Testis (tissue), 3 donors: ENCODE data around the gene RFT1. TPM values are rescaled to one million over a fixed set of nuclear protein-coding genes. Genes with fewer than 3 reads are reported as not detected.
A peak's percentile ranks its signal among the peaks of the same experiment; 100 is the strongest.

Experiments
- DNase-seq: peaks from one replicate; pipeline ENCODE4 v3.0.0-alpha.2; 2019
- H3K27ac ChIP-seq, 2 donors: fragments of 200-600 bp; sonication (generic); one replicate each; pipeline ENCODE4 v1.5.1; 2019
- H3K27me3 ChIP-seq: fragments of 200-600 bp; sonication (generic); one replicate; pipeline ENCODE4 v1.5.1; 2019
- H3K36me3 ChIP-seq: fragments of 200-600 bp; sonication (generic); one replicate; pipeline ENCODE4 v1.5.1; 2017; ENCODE audit warnings: low read depth; ENCODE audit errors: missing control alignments
- H3K4me1 ChIP-seq: fragments of 200-600 bp; sonication (generic); one replicate; pipeline ENCODE4 v1.5.1; 2019
- H3K4me3 ChIP-seq, 2 donors: fragments of 200-600 bp; sonication (generic); one replicate each; pipeline ENCODE4 v1.5.1; 2017 to 2019
- H3K9me3 ChIP-seq: fragments of 200-600 bp; sonication (generic); one replicate; pipeline ENCODE4 v1.5.1; 2017
- POLR2A ChIP-seq: fragments of 450-650 bp; IDR thresholded peaks from one replicate; pipeline ENCODE4 v1.6.1; 2017; ENCODE audit warnings: antibody characterized with exemption, mild to moderate bottlenecking, moderate library complexity
- WGBS, 2 donors: methylation state at CpG; one replicate each; pipeline ENCODE4 v1.1.5; 2018; 5-methylcytosine and 5-hydroxymethylcytosine counted together
- intact Hi-C: fragments of 100-400 bp; cut with DNase I; formaldehyde crosslinking; loops from one replicate; pipeline ENCODE4 v1.15.1; 2023; ENCODE audit warnings: low total_unique reads
- polyA plus RNA-seq: library from polyadenylated mRNA; stranded (reverse); fragments of 350-450 nt; fragmentation: Illumina TruSeq; extraction: RNeasy Lipid Tissue Mini Kit (QIAGEN cat#74804); gene quantifications from one replicate; pipeline ENCODE4 v1.2.3, GENCODE V29; 2014; ENCODE audit warnings: low read depth, low replicate concordance; ENCODE audit not compliant: insufficient read depth
- total RNA-seq, 2 donors: library from RNA; depleted of rRNA; stranded (reverse); fragments of >200 nt; gene quantifications; one replicate each; pipeline ENCODE4 v1.2.3, GENCODE V29; 2016
- TF ChIP-seq, protein P1 (sequence below), 3 experiments: fragments of 450-650 bp in 2 of 3; fragments of 200-600 bp in 1 of 3; sonication (generic) in 1 of 3; IDR thresholded peaks; one replicate each; pipeline ENCODE4 v1.5.1; 2016 to 2019; ENCODE audit warnings: antibody characterized with exemption in 3 of 3, mild to moderate bottlenecking in 2 of 3, moderate library complexity in 1 of 3

The RFT1 gene
- total and polyA plus RNA-seq, 3 donors from 2014 or later: 27.2 to 36.8 (median 33.9) TPM

- WGBS, 2 donors: 18% methylated on average over 5 of the region's 5 CpGs
- no peaks in the 10 kb centered on the region for H3K27me3 ChIP-seq
- intact Hi-C loops: loop anchor here (5.0 kb wide), 1 partner anchor 83 kb away; no protein-coding TSS in a partner anchor
- peak overlapping the region in 1 of 2 donors; percentile 27 for H3K27ac ChIP-seq
- no peaks in the 10 kb centered on the region for H3K9me3 ChIP-seq
- no peak overlapping the region for H3K4me3 ChIP-seq
- H3K36me3 ChIP-seq: no peaks in the 10 kb centered on the region
- DNase-seq: peak; percentile 91
- no peak for TF ChIP-seq POLR2A
- TF ChIP-seq, protein P1, sequence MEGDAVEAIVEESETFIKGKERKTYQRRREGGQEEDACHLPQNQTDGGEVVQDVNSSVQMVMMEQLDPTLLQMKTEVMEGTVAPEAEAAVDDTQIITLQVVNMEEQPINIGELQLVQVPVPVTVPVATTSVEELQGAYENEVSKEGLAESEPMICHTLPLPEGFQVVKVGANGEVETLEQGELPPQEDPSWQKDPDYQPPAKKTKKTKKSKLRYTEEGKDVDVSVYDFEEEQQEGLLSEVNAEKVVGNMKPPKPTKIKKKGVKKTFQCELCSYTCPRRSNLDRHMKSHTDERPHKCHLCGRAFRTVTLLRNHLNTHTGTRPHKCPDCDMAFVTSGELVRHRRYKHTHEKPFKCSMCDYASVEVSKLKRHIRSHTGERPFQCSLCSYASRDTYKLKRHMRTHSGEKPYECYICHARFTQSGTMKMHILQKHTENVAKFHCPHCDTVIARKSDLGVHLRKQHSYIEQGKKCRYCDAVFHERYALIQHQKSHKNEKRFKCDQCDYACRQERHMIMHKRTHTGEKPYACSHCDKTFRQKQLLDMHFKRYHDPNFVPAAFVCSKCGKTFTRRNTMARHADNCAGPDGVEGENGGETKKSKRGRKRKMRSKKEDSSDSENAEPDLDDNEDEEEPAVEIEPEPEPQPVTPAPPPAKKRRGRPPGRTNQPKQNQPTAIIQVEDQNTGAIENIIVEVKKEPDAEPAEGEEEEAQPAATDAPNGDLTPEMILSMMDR (IDR thresholded peaks at IDR 0.05): peak; percentile 92 to 96 (median 92)
- peaks cover 33% of the 10 kb centered on the region for H3K4me1 ChIP-seq
Measured at GRCh38 chr3:53114011-53114400, 16.2 kb downstream of the RFT1 start.

GRCh38 chr3:53113293-53114010 is 16.8 kb downstream of the RFT1 start:
- peak; percentile 71 for DNase-seq
- WGBS, 2 donors: 24 to 46% methylated on average over 1 of the region's 1 CpG

GRCh38 chr3:53111822-53112221 is 18.4 kb downstream of the RFT1 start:
- TF ChIP-seq, protein P1 (IDR thresholded peaks at IDR 0.05): no peak
- TF ChIP-seq POLR2A: no peak
- intact Hi-C loops: loop anchor here (5.0 kb wide), 1 partner anchor 85 kb away; no protein-coding TSS in a partner anchor
- H3K27ac ChIP-seq: no peak overlapping the region
- H3K27me3 ChIP-seq: no peaks in the 10 kb centered on the region
- 52 to 66% methylated on average over 3 of the region's 3 CpGs for WGBS, 2 donors
- no peak overlapping the region for H3K4me3 ChIP-seq
- H3K9me3 ChIP-seq: no peaks in the 10 kb centered on the region
- peaks cover 33% of the 10 kb centered on the region for H3K4me1 ChIP-seq
- no peaks in the 10 kb centered on the region for H3K36me3 ChIP-seq
- no peak for DNase-seq

More at GRCh38 chr3:53113293-53114010, 16.8 kb downstream of the RFT1 start:
- intact Hi-C loops: loop anchor here (5.0 kb wide), 1 partner anchor 84 kb away; no protein-coding TSS in a partner anchor
- Histone ChIP-seq H3K36me3 (no peaks in the 10 kb centered on the region), H3K4me1 (peaks cover 33% of the 10 kb centered on the region), H3K4me3 (no peak overlapping the region), H3K9me3 (no peaks in the 10 kb centered on the region), H3K27me3 (no peaks in the 10 kb centered on the region), H3K27ac (peak overlapping the region in 1 of 2 donors; percentile 27)
- no peak for TF ChIP-seq POLR2A
- TF ChIP-seq, protein P1 (IDR thresholded peaks at IDR 0.05): no peak

DNA sequence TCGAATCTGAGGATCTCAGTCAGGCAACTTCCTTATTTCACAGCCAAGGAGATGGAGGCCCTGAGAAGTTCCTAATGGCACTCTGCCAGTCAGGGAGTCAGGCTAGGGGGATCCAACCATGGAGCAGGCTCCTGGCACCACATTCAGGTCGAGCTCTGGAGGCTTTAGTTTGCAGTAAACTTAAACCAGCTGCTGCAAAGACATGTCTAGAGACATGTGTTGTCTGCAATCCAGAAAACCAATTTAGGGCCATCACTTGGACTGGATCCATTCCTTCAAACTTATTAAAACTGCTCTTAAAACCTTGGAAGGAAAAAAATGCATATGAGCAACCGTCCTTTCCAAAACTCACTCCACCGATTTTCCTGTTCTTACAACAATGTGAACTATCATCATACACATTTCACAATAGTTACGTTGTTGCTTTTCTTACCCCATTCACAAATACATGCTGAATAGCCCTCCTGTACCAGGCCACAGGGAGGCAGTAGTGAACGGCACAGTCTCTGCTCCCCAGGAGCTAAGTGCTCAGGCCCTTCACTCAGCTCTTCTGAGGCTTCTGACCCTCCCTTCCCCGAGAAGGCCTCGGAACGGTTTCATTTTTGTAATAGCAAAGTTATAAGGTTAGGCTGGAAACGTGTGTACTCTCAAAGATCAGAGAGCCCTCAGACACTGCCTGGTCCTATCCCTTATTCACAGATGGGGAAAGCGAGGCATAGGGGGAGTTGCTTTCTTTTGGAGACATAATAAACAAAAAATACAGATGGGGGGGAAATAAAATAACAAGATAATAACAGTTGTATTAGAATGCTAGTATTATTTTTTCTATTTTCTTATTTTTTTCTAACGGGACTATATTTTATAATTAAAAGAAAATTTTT is 20.1 kb downstream of the RFT1 start:
- intact Hi-C loops: loop anchor here (5.0 kb wide), 1 partner anchor 87 kb away; no protein-coding TSS in a partner anchor
- peak; percentile 81 for DNase-seq

More for the DNA sequence above, 20.1 kb downstream of the RFT1 start:
- H3K4me1 ChIP-seq: peaks cover 33% of the 10 kb centered on the region
- H3K27ac ChIP-seq: no peak overlapping the region
- no peaks in the 10 kb centered on the region for H3K9me3 ChIP-seq
- H3K4me3 ChIP-seq: no peak overlapping the region
- no peaks in the 10 kb centered on the region for H3K27me3 ChIP-seq
- WGBS, 2 donors: 37 to 45% methylated on average over 12 of the region's 12 CpGs
- no peaks in the 10 kb centered on the region for H3K36me3 ChIP-seq
- no peak for TF ChIP-seq POLR2A
- TF ChIP-seq, protein P1 (IDR thresholded peaks at IDR 0.05): peak; percentile 20 to 71 (median 51)
